HG02852 (cell line): ENCODE results near the gene CFAP97.
"Not testable (repeated sequence)": the region's sequence is repeated elsewhere in the genome, so short reads cannot be mapped to it uniquely, and the experiment has no call there.

Experiments used
- ATAC-seq: cut with Tn5 transposase; IDR thresholded peaks from one replicate; pipeline ENCODE4 v1.9.1; 2021; ENCODE audit warnings: mild to moderate bottlenecking, moderate library complexity; ENCODE audit not compliant: unreplicated experiment

CFAP97 gene

GRCh38 chr4:185142912-185143600 lies 60.7 kb downstream of the CFAP97 start, which contains the start of gene SLC25A4:
SLC25A4 (plus strand) TSS chr4:185143266; CDS start chr4:185143373, 107 bp downstream.
- ATAC-seq: peak; percentile 97

GRCh38 chr4:185142564-185142911 lies 61.3 kb downstream of the CFAP97 start:
- ATAC-seq: no peak

DNA sequence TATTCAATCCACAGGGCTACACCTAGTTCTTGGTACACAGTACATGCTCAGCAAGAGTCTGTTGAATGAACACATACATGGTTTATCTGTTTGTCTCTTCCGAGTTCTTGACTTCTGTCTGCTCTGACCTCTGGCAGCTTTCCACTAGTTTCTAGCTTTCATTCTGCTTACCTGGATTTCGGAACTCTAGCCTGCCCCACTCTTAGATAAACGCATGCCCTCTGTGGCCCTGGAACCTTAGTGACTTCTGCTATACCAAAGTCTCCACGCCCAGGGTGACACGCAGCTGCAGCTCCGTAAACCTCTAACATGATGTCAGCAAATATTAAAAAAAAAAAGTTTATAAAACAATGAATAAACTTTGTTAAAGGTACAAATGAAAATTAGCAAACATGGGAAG lies 62.0 kb downstream of the CFAP97 start:
- no peak for ATAC-seq

DNA sequence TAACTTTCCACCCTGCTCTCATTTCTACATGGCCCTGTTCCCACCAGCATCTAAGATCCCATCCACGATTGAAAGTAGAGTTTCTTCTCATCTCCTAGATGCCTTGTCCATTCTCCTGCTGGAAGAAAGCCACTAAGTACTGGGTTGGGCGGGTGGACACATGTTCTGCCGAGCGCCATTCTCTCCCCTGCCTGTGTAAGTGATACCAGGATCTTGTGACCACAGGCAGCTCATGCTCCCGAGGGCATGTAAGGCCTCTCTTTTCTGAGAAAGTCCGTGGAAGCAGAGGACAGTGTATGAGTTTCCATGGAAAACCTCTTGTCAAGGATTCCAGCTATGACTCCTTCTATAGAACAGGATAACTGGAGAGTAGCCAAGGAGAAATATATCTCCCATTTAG lies 64.1 kb downstream of the CFAP97 start:
- no peak for ATAC-seq

DNA sequence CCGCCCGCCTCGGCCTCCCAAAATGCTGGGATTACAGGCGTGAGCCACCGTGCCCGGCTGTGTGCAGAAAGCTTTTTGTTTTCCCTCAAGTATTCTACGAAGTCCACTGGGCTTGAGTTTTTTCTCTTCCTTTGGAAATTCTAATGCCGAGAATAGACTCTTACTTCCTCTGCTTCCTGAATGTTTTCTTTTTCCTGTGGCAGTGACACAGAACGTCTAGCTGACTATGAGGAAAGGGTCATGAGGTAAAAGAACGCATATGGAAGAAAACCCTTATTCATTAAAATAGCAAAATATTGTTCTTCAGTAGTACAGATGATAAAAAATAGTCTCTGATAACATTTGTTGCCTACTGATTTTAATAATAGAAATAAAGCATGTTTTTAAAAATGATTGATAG lies 65.6 kb downstream of the CFAP97 start:
- ATAC-seq: no peak

DNA sequence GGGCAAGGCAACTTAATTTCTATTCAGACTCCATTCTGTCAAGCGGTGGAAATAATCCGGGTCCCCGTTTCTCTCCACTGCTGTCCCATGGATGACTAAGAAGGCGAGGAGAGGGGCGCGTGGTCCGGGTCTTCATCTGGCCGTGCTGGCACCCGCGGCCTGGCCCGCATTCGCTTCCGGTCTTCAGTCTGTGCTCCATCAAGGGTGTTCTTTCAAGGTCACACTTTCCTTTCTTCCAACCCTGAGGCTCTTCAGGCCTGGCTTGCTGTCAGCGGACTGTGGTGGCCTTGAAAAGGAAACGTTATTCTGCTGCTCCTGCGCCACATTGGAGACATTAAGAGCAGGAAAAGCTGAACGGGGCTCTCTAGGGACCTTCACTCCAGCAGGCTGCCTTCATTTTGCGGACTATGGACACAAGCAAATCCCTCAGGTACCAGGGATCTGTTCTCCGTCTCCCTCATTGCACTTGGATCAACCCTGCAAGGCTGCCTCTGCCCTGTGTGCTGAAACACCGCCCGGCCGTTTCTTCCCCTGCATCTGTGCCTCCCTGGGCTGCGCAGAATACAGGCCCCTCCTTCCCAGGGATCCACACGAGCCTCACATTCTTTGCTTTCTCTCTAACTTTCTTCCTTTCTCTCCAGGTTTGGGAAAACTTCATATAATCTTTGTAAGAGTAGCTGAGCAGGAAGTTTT lies 66.4 kb downstream of the CFAP97 start:
- no peak for ATAC-seq

GRCh38 chr4:185134307-185134869 lies 69.4 kb downstream of the CFAP97 start:
- ATAC-seq: peak; percentile 66

- peak; percentile 55 for ATAC-seq
Measured at GRCh38 chr4:185128272-185129119, 75.3 kb downstream of the CFAP97 start.

DNA sequence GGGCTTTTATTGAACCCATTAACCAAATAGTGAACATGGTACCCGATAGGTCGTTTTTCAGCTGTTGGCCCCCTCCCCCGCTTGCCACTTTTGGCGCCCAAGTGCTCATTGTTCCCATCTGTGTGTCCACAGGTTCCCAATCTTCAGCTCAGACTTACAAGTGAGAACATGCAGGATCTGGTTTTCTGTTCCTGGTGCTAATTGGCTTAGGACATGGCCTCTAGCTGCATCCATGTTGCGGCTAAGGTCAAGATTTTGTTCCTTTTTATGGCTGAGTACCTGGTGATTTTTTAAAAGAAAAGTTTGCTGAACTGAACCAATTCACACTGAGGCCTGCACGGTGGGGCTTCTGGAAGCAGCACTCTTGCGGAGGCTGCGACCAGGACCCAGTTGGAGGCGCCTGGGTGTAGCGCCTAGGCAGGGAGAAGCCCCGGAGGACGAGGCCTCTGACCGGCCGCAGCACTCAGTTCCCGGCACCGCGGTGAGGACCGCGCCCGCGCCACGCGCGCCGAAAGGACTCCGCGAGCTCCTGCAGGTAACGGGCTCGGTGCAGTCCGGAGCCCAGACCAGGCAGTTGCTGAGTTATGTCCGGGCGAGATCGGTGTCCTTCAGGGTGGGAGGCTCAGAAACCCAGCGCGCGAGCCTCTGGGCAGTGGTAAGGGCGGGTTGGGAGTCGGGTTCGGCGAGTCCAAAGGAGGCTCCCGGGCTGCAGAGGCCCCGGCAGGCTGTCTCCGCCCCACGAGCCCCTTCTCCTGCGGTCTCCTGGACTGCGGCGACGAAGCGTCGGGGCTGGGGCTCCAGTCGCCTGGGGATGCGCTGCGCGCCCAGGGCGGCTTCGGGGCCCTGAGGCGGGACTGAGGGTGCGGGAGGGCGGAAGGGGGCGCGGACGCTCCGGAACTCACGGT lies 76.5 kb downstream of the CFAP97 start:
- no peak for ATAC-seq

GRCh38 chr4:185124006-185124405 lies 79.8 kb downstream of the CFAP97 start:
- no peak for ATAC-seq

DNA sequence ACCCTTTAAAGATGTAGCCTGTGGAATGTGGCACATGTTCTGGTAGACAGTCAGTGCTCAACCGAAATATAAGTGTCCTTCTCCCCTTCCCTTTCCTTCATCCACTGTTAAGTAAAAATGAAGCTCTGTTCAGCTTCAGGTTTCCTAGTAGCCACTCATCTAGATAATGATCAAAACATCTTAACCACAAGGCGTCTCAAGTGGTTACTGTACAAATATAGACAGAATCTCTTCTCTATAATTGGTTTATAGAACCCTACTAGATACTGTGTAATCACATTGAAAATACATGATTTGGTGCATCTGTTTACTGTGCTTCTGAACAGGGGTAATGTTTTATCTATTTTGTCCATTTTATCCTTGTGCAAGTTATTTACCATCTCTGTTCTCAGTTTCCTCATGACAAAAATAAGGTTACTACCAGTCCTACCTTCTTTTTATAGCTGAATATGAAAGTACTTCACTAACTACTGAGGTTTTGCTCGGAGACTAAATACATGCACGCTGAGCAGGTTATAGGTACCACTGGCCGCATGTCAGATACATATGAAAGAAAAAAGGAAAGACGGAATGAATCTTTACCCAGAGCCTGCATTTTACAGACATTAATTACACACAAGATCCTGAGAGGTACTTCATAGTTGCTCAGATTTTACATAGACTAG lies 81.0 kb downstream of the CFAP97 start:
- peak; percentile 81 for ATAC-seq

GRCh38 chr4:185120631-185120946 lies 83.2 kb downstream of the CFAP97 start:
- ATAC-seq: no peak

DNA sequence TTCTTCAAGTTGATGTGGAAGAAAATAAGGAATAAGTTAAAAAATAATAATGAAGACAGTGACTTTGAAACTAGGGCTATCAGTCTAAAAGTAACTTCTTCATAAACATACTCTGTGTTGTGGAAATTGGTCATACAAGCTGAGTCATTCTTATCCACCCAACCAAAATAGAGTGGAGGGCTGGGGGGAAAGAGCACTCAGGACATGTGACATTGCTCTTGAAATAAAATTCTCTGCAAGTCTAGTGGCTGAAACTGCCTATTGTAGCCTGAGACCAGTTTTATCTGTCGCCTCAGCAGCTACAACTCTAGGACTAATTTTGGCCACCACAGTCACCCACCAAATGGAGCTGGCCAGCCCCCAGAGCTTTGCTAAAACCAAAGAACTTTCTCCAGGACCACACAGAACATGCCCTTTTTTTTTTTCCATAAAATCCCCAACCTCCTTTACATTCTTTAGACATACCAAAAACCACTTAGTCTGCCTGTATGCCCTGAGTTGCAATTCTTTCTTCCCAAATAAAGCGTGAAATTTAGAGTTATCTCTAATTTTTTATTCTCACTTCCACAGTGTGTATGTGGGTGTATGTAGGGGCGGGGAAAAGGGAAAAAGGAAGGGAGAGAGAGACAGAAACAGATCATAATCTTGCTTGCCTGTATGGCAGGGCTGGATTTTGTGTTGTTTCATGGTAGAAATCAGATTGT lies 83.7 kb downstream of the CFAP97 start:
- no peak for ATAC-seq

DNA sequence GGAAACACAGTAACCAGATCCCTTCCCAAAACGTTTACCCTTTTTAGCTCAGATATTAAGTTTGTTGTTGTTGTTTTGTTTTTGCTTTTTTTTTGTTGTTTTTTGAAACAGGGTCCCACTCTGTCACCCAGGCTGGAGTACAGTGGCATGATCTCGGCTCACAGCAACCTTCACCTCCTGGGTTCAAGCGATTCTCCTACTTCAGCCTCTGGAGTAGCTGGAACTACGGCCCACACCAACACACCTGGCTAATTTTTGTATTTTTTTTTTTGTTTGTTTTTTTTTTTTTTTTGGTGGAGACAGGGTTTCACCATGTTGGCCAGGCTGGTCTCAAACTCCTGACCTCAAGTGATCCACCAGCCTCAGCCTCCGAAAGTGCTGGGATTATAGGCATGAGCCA lies 84.3 kb downstream of the CFAP97 start:
- ATAC-seq: not testable (repeated sequence)

DNA sequence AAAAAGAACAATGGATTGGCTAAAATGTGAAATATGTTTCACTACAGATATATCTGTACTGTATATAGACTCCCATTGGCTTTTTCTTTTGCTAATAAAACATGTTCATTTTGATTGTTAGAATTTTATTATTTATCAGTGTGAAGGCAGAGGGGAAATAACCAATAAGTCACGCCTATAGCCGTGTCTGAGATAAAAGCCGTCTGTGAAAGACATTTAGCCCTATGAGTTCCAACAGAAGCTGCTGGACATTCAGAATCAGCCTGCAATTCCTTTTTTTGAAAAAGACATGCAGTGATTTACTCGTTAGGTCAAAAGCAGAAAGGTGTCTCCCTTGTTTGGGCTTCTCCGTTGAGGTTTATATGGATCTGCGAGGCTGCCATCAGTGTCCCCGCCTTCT lies 84.9 kb downstream of the CFAP97 start:
- ATAC-seq: no peak

DNA sequence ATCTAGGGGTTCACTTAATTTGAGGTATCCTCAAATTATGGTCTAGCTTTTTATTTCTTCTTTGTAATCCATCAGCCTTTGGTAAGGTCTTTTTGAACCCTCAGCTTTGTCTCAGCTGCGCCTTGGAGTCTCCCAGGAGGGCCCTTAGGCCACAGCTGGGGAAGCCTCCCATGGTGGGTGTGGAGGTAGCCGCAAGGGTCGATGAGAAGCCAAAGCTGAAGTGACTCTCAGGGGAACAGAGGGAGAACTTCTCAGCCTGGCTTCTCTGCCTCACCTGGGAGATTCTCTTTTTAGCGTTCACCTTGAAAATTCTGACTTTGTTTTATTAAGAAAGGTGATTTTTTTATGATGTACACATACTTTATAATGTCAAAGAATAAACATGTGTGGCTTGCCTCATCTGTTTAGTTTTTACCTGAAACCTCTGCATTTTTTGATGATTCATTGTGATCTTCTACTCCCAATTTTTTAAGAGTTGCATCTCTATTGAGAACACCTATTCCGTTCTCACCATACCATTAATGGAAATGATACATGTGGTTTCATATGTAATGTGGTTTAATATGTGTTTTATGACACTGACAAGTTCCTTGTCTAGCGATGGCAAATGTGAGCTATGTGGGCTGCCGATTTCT lies 86.4 kb downstream of the CFAP97 start:
- no peak for ATAC-seq

DNA sequence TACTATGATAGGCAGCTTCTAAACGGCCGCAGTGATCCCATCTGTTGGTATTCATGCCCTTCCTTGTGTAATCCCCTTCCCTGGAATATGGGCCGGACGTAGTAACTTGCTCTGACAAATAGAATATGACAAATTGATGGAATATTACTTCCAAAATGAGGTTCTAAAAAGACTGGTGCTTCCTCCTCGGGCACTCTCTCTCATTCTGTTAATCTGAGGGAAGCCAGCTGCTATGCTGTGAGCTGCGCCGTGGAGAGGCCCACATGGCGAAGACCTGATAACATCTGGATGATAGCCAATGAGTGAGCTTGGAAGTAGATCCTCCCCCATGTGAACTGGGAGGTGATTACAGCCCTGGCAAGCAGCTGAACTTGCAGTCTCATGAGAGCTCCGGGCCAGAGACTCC lies 88.0 kb downstream of the CFAP97 start:
- ATAC-seq: no peak

DNA sequence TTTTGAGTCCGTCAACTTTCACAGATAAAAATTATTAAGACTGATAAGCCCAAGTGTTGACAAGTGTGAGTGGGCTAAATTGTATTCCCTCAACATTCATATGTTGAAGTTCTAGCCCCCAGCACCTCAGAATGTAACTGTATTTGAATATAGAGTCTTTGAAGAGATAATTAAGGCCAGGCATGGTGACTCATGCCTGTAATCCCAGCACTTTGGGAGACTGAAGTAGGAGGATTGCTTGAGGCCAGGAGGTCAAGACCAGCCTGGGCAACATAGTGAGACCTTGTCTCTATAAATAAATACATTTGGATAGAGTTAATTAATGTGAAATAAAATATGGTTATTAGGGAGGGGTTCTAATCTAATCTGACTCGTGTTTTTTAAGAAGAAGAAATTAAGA lies 90.5 kb downstream of the CFAP97 start:
- no peak for ATAC-seq

GRCh38 chr4:185112104-185112503 lies 91.7 kb downstream of the CFAP97 start:
- no peak for ATAC-seq
